Activated naive CD4-positive, alpha-beta T cell treated with anti-CD3 and anti-CD28 coated beads, Interleukin-2, amount 50 U/mL, for 24 hours (primary cell): ENCODE results near the gene OR7G2.
"Not testable (repeated sequence)": the region's sequence is repeated elsewhere in the genome, so short reads cannot be mapped to it uniquely, and the experiment has no call there.

Source experiments
- H3K27ac Mint-ChIP-seq: one replicate; pipeline ENCODE4 v1.8.0; 2021; ENCODE audit warnings: mild to moderate bottlenecking, mixed read lengths
- H3K27me3 Mint-ChIP-seq: one replicate; pipeline ENCODE4 v1.8.0; 2021; ENCODE audit warnings: mixed read lengths
- H3K36me3 Mint-ChIP-seq: one replicate; pipeline ENCODE4 v1.8.0; 2021; ENCODE audit warnings: mixed read lengths
- H3K4me1 Mint-ChIP-seq: one replicate; pipeline ENCODE4 v1.8.0; 2021; ENCODE audit warnings: mixed read lengths
- H3K4me3 Mint-ChIP-seq: one replicate; pipeline ENCODE4 v1.8.0; 2021; ENCODE audit warnings: mild to moderate bottlenecking, mixed read lengths
- H3K9me3 Mint-ChIP-seq: one replicate; pipeline ENCODE4 v1.8.0; 2021; ENCODE audit warnings: mixed read lengths

The OR7G2 gene

DNA sequence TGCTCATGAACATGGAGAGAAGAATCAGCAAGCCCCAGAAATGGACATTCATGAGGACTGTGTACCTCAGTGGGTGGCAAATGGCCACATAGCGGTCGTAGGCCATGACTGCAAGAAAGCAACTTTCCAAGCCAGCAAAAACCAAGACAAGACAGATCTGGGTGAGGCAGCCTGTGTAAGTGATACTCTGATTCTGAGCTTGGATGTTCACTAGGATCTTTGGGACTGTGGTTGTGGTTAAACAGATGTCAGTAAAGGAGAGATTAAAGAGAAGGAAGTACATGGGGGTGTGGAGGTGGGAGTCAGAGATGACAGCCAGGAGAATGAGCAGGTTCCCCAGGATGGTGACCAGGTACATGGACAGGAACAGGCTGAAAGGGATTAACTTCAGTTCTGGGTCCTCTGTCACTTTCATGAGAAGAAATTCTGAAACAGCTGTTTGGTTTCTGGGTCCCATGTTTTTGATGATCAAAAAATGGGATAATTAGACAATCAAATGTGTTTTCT lies 8.1 kb upstream of the OR7G2 start, which contains the start of gene OR7G1:
Gene OR7G1, minus strand, starts transcription at position 457 of the 507 bp plus-strand sequence. Its CDS starts 0 bp downstream, at position 457.
- Mint-ChIP-seq H3K4me3 (no peak within 1 kb of the TSS), H3K36me3 (no peaks in the 10 kb centered on the region), H3K27ac (no peak within 1 kb of the TSS), H3K4me1 (no peaks in the 10 kb centered on the region), H3K9me3 (no peaks in the 10 kb centered on the region), H3K27me3 (peaks cover 14% of the 10 kb centered on the region)

DNA sequence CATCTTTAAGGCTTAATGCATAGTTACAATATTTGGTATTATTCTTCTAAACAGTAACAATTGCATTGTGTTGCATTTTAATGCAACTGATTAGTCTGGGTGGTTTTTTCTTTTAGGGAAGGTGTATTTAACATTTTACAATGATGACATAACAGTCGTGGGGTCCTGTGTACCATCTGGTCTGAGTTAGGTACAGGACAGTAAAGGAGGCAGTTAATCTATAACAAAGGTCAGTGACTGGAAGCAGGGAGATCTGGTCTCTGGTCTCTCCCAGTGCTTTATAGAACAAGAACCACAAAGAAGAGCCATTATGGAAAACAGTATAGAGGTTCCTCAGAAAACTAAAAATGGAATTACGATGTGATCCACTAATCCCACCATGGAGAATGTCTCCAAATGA lies 2.7 kb upstream of the OR7G2 start:
- Mint-ChIP-seq H3K27ac (no peak overlapping the region), H3K4me1 (no peaks in the 10 kb centered on the region), H3K4me3 (no peak overlapping the region), H3K36me3 (no peaks in the 10 kb centered on the region), H3K27me3 (peaks cover 5% of the 10 kb centered on the region), H3K9me3 (no peaks in the 10 kb centered on the region)

DNA sequence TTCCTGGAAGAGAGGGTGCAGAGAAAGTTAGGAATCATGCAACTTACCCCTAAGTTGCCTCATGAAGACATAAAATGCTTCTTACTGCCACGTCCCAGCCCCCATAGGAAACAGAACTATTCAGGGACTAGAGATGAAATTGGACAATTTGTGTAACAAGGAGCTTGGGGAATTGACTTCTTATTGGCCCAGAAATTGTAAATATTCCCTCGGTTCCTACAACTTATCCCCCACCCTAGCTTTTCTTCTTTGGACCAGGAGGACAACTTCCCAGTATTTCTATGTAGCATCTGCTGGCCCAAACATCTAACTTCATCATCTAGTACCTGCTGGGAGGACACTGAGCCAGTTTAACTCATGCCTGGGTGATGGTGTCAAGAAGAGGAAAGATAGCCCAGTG lies 20.5 kb downstream of the OR7G2 start, which contains the start of gene OR1M1:
Gene OR1M1, plus strand, starts transcription at position 301 of the 400 bp plus-strand sequence. CDS start 6,184 bp downstream, outside the sequence.
- Mint-ChIP-seq H3K4me1 (no peaks in the 10 kb centered on the region), H3K27me3 (peaks cover 8% of the 10 kb centered on the region), H3K27ac (no peak within 1 kb of the TSS), H3K36me3 (no peaks in the 10 kb centered on the region), H3K9me3 (no peaks in the 10 kb centered on the region), H3K4me3 (no peak within 1 kb of the TSS)

DNA sequence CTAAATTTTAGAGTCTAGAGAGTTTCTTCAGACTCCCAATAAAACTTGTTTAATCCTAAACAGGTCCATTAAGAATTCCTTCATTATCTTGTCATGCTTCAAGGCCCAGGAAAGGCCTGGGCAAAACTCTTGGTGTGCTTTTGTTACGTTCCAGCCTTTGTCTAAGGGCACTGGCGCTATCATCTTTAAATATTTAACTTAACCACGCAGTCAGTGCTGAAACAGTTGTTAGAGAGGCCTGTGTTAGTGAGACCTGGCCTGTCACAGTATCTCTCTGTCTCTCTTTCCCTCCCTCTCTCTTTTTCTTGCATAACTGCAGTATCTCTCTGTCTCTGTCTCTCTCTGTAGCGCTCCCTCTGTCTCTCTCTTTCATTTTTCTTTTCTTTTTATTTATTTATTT lies 28.6 kb downstream of the OR7G2 start:
- Mint-ChIP-seq H3K27ac (no peak overlapping the region), H3K36me3 (no peaks in the 10 kb centered on the region), H3K4me1 (no peaks in the 10 kb centered on the region), H3K4me3 (no peak overlapping the region), H3K27me3 (no peaks in the 10 kb centered on the region), H3K9me3 (no peaks in the 10 kb centered on the region)

DNA sequence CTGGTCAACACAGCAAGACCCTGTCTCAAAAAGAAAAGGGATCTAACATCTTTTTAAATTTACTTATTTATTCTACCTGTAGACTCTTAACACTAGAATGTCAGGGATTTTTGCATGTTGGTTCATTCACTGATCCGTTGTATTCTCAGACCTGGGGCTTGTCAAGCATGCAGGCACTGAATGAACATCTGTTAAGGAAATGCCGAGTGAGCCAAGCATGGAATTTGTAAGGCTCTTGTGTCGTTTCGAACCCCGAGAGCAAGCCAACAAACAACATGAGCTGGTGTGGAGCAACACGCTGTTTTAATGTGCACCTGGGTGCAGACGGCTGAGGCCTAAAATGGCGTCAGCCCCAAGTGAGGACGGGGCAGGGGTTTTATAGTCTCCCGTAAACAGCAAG lies 30.4 kb downstream of the OR7G2 start:
- Mint-ChIP-seq H3K4me1 (no peaks in the 10 kb centered on the region), H3K36me3 (no peaks in the 10 kb centered on the region), H3K27me3 (no peaks in the 10 kb centered on the region), H3K9me3 (no peaks in the 10 kb centered on the region), H3K27ac (no peak overlapping the region), H3K4me3 (no peak overlapping the region)

DNA sequence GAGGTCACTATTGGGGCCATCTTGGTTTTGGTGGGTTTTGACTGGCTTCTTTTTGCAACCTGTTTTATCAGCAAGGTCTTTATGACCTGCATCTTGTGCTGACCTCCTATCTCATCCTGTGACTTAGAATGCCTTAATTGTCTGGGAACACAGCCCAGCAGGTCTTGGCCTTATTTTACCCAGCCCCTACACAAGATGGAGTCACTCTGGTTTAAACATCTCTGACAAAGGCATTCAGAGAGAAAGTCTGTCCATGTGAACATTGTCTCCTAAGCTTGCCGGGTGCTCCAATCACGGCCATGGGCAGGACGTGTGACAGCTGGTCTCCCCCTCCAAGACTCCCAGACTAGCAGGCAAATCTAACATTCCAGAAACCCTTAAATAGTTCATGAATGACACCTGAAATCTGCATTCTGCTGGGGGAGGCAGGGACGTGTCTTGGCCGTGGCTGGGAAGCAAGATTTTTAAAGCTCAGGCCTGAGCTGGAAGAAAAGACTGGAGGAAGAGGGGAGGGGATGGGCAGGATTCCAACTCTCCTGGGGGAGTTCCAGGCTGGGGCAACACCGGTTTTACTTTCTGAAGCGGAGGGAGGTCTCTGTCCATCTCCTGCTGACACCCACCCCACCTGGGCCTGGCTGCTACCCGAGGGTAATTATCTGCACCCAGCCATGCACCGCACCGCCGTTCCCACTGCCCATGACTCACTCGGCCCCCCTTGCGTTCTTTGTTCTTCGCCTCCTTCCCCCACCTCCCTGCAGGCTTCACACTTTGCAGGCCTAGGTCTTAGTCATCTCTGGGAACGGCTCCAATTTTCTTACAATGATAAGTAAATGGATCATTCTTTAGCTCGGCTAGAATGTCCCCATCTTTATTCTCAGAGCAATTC lies 32.0 kb downstream of the OR7G2 start:
- no peak overlapping the region for H3K4me3 Mint-ChIP-seq
- H3K27me3 Mint-ChIP-seq, result no peaks in the 10 kb centered on the region
- no peaks in the 10 kb centered on the region for H3K36me3 Mint-ChIP-seq
- no peak overlapping the region for H3K27ac Mint-ChIP-seq
- no peaks in the 10 kb centered on the region for H3K4me1 Mint-ChIP-seq
- H3K9me3 Mint-ChIP-seq, result no peaks in the 10 kb centered on the region

DNA sequence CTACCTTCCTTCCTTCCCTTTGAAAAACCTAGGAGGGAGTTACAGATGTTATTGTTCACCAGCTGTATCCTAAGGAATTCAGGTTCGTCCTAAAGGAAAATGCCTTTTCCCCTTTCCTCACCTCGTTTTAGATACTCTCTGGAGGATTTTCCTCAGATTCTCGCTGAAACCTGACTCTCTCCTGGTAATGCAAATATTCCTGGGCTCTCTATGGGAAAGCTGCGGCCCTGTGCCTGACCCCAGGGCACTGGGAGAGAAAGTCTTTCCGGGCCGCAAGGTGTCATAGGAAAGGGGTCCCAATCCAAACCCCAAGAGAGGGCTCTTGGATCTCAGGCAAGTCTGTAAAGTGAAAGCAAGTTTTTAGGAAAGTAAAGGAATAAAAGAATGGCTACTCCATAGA lies 33.5 kb downstream of the OR7G2 start:
- H3K4me1 Mint-ChIP-seq, result no peaks in the 10 kb centered on the region
- H3K27ac Mint-ChIP-seq, result no peak overlapping the region
- no peaks in the 10 kb centered on the region for H3K36me3 Mint-ChIP-seq
- no peaks in the 10 kb centered on the region for H3K9me3 Mint-ChIP-seq
- H3K4me3 Mint-ChIP-seq, result no peak overlapping the region
- no peaks in the 10 kb centered on the region for H3K27me3 Mint-ChIP-seq

DNA sequence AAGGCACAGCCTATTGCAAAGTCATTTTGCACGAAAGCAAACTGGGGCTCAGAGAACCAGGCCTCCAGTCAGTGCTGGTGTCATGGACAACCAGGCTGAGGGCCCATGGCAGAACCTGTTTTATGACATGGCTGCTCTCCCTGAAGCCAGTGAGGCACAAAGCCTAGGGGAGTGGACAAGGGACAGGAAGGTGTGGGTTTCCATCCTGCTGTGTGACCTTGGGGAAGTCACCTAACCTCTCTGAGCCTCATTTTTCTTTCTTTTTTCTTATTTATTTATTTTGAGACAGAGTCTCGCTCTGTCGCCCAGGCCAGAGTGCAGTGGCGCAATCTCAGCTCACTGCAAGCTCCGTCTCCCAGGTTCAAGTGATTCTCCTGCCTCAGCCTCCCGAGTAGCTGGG lies 35.6 kb downstream of the OR7G2 start:
- not testable (repeated sequence) for H3K27me3 Mint-ChIP-seq, H3K36me3 Mint-ChIP-seq, H3K27ac Mint-ChIP-seq, H3K9me3 Mint-ChIP-seq, H3K4me3 Mint-ChIP-seq, H3K4me1 Mint-ChIP-seq

DNA sequence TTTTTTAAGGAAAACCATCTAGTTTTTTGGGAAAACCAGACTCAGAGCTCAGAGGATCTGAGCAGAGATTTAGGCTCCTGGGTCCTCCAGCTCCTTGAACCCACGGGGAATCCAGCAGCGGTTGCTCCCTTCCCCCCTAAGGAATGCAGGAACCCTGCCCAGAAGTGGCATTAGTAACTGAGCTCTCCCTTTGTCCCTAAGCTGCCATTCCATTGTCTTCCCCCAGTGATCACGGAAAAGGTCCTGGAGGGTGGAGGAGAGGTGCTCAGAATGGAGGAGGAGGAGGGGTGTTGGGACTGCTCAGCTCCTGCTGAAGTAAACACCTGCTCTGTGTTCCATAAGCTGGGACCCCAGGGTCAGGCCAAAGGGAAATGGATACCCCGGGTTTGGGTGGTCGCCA lies 37.2 kb downstream of the OR7G2 start:
- Mint-ChIP-seq H3K9me3 (no peaks in the 10 kb centered on the region), H3K4me3 (no peak overlapping the region), H3K27ac (no peak overlapping the region), H3K4me1 (no peaks in the 10 kb centered on the region), H3K36me3 (no peaks in the 10 kb centered on the region), H3K27me3 (no peaks in the 10 kb centered on the region)

DNA sequence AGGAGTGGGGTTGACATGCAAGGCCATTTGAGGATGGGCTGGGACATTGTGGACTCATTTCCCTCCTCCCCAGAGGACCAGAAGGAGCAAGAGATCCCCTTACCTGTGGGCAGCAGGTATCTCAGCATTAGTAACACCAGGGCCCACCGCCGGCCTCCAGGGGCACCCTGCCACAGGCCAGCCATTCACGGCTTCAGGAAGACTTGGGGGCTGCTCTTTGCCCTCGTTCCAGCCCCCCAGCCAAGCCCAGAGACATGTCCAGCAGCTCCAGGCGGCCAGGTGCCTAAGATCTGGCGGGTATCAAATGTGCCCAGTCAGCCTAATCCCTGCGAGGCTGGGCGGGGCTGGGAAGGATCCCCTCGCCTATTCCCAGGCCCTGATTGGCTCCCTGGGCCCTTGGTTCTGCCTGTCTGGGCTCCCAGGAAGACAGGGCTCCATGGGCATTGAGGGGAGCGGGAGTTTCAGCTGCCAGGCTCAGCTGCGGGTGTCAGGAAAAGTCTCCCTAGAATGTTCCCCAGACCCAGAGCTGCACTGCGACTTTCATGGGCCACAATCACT lies 41.7 kb downstream of the OR7G2 start:
- Mint-ChIP-seq H3K27me3 (no peaks in the 10 kb centered on the region), H3K4me3 (no peak overlapping the region), H3K27ac (no peak overlapping the region), H3K36me3 (no peaks in the 10 kb centered on the region), H3K4me1 (no peaks in the 10 kb centered on the region), H3K9me3 (no peaks in the 10 kb centered on the region)

DNA sequence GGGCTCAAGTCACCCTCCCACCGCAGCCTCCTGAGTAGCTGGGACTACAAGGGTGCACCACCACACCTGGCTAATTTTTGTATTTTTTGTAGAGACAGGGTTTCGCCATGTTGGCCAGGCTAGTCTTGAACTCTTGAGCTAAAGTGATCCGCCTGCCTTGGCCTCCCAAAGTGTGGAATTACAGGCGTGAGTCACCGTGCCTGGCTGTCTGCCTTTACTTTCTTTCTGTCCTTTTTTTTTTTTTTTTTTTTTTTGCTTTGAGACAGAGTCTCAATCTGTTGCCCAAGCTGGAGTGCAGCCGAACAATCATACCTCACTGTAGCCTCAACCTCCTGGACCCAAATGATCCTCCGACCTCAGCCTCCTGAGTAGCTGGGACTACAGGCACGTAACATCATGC lies 45.4 kb downstream of the OR7G2 start:
- no peak overlapping the region for H3K4me3 Mint-ChIP-seq
- H3K27ac Mint-ChIP-seq, result no peak overlapping the region
- no peaks in the 10 kb centered on the region for H3K27me3 Mint-ChIP-seq
- H3K36me3 Mint-ChIP-seq, result no peaks in the 10 kb centered on the region
- no peaks in the 10 kb centered on the region for H3K4me1 Mint-ChIP-seq
- H3K9me3 Mint-ChIP-seq, result no peaks in the 10 kb centered on the region

DNA sequence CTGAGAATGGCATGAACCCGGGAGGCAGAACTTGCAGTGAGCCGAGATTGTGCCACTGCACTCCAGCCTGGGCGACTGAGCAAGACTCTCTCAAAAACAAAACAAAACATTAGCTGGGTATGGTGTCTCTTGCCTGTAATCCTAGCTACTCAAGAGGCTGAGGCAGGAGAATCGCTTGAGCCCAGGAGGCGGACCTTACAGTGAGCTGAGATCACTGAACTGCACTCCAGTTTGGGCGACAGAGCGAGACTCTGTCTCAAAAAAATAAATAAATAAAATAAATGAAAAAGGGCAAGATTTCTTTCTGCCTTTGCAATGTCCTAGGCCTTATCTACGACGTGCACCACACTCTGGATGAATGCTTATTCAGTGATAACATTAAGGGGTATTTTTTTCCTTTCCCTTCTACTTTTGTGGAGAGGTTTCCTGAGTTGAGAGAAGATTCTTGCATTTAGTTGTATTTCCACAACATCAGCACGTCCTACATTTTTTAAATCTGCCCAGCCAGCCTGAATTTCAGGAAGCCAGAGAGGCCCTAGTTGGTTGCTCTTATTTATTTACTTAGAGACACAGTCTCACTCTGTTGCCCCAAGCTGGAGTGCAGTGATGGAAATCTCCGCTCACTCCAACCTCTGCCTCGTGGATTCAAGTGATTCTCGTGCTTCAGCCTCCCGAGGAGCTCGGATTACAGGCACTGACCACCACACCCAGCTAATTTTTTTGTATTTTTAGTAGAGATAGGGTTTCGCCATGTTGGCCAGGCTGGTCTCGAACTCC lies 46.5 kb downstream of the OR7G2 start:
- Mint-ChIP-seq H3K9me3 (no peaks in the 10 kb centered on the region), H3K27ac (no peak overlapping the region)

DNA sequence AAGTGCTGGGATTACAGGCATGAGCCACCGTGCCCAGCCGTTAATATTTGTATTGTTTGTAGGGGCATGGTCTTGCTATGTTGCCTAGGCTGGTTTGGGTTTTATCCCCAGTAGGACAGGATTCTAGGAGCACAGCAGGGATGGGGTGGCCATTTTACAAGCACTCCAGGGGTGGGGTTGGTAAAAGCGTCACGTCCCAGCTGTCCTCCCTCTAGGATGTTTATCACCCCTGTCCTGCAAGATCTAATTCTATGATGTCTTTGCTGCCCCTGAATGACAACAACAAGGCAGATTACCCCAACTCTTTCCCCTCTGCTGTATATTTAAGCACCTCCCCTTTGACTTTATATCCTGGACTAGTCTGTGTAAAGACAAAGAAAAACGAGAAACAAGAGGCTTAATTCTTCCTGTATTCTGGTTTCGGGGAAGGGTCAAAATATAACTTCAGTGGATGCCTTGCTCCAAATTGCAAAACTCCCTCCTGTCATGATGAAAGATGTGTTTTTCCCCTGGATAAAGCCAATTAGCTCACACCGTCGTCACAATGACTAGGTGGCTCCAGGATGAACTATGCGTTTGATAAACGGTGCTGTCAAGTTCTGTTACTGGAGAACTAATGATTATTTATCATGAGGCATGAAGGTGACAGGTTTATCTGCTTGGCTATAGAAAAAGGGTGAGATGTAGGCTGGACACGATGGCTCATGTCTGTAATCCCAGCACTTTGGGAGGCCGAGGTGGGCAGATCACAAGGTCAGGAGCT lies 48.2 kb downstream of the OR7G2 start:
- H3K27ac Mint-ChIP-seq, result no peak overlapping the region
- no peaks in the 10 kb centered on the region for H3K4me1 Mint-ChIP-seq
- no peaks in the 10 kb centered on the region for H3K27me3 Mint-ChIP-seq
- no peak overlapping the region for H3K4me3 Mint-ChIP-seq
- no peaks in the 10 kb centered on the region for H3K9me3 Mint-ChIP-seq
- no peaks in the 10 kb centered on the region for H3K36me3 Mint-ChIP-seq

More for the DNA sequence above, 46.5 kb downstream of the OR7G2 start:
- no peaks in the 10 kb centered on the region for H3K4me1 Mint-ChIP-seq
- H3K27me3 Mint-ChIP-seq, result no peaks in the 10 kb centered on the region
- no peak overlapping the region for H3K4me3 Mint-ChIP-seq
- H3K36me3 Mint-ChIP-seq, result no peaks in the 10 kb centered on the region

DNA sequence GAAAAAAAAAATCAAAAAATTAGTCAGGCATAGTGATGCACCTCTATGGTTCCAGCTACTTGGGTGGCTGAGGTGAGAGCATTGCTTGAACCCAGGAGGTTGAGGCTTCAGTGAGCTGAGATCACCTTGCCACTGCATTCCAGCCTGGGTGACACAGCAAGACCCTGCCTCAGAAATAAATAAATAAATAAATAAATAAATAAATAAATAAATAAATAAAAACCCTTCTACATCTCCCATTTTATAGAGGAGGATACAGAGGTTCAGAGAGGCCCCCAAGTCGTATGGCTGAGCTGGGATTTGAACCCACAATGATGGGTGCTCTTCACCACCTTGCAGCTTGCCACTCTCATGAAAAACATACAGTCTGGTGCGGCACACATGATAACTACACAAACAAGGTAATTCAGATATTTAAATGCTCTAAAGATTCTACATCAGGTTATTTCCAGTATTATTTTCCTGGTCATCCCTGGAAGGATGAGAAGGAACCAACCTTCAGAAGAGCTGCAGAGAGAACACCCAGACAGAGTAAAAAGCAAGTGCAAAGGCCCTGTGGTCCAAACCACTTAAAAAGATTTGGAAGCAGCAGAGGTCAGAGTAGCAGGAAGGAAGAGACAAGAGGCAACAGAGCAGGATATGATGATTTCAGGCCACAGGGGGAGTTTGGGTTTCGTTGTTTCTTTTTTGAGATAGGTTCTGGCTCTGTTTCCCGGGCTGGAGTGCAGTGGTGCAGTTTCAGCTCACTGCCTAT lies 49.6 kb downstream of the OR7G2 start:
- no peak overlapping the region for H3K4me3 Mint-ChIP-seq
- H3K27me3 Mint-ChIP-seq, result no peaks in the 10 kb centered on the region
- H3K9me3 Mint-ChIP-seq, result no peaks in the 10 kb centered on the region
- H3K27ac Mint-ChIP-seq, result no peak overlapping the region
- no peaks in the 10 kb centered on the region for H3K36me3 Mint-ChIP-seq
- H3K4me1 Mint-ChIP-seq, result no peaks in the 10 kb centered on the region

DNA sequence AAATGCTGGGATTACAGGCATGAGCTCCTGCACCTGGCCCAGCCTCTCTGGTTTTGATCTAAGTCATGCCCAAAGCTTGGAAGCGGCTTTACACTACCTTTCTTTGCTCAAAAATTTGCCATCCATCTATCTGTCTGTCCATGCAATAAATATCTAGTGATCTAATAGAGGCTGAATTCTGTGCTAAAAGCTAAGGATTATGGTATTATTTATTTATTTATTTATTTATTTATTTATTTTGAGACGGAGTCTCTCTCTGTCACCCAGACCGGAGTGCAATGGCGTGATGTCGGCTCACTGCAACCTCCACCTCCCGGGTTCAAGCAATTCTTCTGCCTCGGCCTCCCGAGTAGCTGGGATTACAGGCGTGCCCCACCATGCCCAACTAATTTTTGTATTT lies 51.1 kb downstream of the OR7G2 start:
- H3K27me3 Mint-ChIP-seq, H3K4me1 Mint-ChIP-seq, H3K36me3 Mint-ChIP-seq, H3K27ac Mint-ChIP-seq, H3K9me3 Mint-ChIP-seq, H3K4me3 Mint-ChIP-seq: not testable (repeated sequence)
